A549 (cell line): Measurements from ENCODE around the gene OBSCN.

Experiments used
- BHLHE40 ChIP-seq: IDR thresholded peaks from 2 replicates; pipeline ENCODE4 v1.6.1; 2012; ENCODE audit warnings: low read depth, low read length, inconsistent platforms
- MYC ChIP-seq: IDR thresholded peaks from 2 replicates; pipeline ENCODE4 v1.6.1; 2012; ENCODE audit warnings: mild to moderate bottlenecking, inconsistent platforms, low read length, improper control_type of control experiment, borderline replicate concordance
- POLR2A ChIP-seq: IDR thresholded peaks from 2 replicates; pipeline ENCODE4 v1.6.1; 2012; ENCODE audit warnings: mild to moderate bottlenecking, low read length
- POLR2AphosphoS2 ChIP-seq: conservative IDR thresholded peaks from 2 replicates; pipeline ENCODE4 v1.6.1; 2012; ENCODE audit warnings: low read length, improper control_type of control experiment, inconsistent platforms
- RAD21 ChIP-seq, 2 experiments: fragments of >200 bp in 1 of 2; sonication (Bioruptor Twin) in 1 of 2; formaldehyde crosslinking in 1 of 2; IDR thresholded peaks in 1 of 2; conservative IDR thresholded peaks in 1 of 2; 2 replicates in 1 of 2; 3 replicates in 1 of 2; pipeline ENCODE4 v1.6.1; 2012 to 2018; ENCODE audit warnings: inconsistent platforms in 1 of 2
- RCOR1 ChIP-seq: fragments of 150-350 bp; IDR thresholded peaks from 2 replicates; pipeline ENCODE4 v1.6.1; 2014; ENCODE audit warnings: antibody characterized with exemption, low read length, low read depth
- TF ChIP-seq, protein P1 (sequence below): IDR thresholded peaks from 2 replicates; pipeline ENCODE4 v1.6.1; 2012
- TF ChIP-seq, protein P2 (sequence below): fragments of 150-350 bp; IDR thresholded peaks from 2 replicates; pipeline ENCODE4 v1.6.1; 2014; ENCODE audit warnings: low read depth, mild to moderate bottlenecking, low read length
- TF ChIP-seq, protein P3 (sequence below): fragments of >200 bp; sonication (Bioruptor Twin); formaldehyde crosslinking; IDR thresholded peaks from 3 replicates; pipeline ENCODE4 v1.5.1; 2016
- TF ChIP-seq, protein P4 (sequence below): IDR thresholded peaks from 2 replicates; pipeline ENCODE4 v1.6.1; 2012; ENCODE audit warnings: low read depth, borderline replicate concordance
- TF ChIP-seq, protein P5 (sequence below): fragments of 250-450 bp; sonication (Bioruptor Pico); IDR thresholded peaks from 2 replicates; pipeline ENCODE4 v1.5.0; 2021; ENCODE audit warnings: mild to moderate bottlenecking, moderate library complexity, borderline replicate concordance

DNA sequence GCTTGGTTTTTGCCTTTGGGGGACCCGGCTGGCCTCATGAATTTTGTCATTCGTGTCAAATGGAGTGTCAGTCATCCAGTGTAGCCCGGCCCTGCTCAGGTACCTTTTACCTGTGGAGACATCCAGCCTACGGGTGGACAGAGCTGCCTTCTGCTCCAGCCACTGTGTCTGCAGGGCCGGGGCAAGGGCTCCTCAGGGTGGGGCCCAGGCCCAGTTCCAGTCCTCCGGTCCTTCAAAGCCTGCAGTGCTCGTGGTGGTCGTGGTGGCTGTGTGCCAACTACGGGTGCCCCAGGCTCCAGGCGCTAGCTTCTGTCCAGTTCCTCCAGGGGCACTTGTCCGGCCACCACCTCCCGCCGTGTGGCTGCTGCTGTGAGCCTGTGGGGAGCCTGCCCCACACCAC lies 144.0 kb downstream of the OBSCN start:
- TF ChIP-seq RAD21 (conservative IDR thresholded peaks at IDR 0.05 in 1 of 2, IDR thresholded peaks at IDR 0.05 in 1 of 2) = no peak
- no peak for TF ChIP-seq POLR2AphosphoS2
- TF ChIP-seq, protein P1, sequence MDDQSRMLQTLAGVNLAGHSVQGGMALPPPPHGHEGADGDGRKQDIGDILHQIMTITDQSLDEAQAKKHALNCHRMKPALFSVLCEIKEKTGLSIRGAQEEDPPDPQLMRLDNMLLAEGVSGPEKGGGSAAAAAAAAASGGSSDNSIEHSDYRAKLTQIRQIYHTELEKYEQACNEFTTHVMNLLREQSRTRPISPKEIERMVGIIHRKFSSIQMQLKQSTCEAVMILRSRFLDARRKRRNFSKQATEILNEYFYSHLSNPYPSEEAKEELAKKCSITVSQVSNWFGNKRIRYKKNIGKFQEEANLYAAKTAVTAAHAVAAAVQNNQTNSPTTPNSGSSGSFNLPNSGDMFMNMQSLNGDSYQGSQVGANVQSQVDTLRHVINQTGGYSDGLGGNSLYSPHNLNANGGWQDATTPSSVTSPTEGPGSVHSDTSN = no peak
- TF ChIP-seq BHLHE40 = no peak
- TF ChIP-seq, protein P2, sequence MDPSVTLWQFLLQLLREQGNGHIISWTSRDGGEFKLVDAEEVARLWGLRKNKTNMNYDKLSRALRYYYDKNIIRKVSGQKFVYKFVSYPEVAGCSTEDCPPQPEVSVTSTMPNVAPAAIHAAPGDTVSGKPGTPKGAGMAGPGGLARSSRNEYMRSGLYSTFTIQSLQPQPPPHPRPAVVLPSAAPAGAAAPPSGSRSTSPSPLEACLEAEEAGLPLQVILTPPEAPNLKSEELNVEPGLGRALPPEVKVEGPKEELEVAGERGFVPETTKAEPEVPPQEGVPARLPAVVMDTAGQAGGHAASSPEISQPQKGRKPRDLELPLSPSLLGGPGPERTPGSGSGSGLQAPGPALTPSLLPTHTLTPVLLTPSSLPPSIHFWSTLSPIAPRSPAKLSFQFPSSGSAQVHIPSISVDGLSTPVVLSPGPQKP = no peak
- TF ChIP-seq, protein P3, sequence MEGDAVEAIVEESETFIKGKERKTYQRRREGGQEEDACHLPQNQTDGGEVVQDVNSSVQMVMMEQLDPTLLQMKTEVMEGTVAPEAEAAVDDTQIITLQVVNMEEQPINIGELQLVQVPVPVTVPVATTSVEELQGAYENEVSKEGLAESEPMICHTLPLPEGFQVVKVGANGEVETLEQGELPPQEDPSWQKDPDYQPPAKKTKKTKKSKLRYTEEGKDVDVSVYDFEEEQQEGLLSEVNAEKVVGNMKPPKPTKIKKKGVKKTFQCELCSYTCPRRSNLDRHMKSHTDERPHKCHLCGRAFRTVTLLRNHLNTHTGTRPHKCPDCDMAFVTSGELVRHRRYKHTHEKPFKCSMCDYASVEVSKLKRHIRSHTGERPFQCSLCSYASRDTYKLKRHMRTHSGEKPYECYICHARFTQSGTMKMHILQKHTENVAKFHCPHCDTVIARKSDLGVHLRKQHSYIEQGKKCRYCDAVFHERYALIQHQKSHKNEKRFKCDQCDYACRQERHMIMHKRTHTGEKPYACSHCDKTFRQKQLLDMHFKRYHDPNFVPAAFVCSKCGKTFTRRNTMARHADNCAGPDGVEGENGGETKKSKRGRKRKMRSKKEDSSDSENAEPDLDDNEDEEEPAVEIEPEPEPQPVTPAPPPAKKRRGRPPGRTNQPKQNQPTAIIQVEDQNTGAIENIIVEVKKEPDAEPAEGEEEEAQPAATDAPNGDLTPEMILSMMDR = no peak
- TF ChIP-seq, protein P4, sequence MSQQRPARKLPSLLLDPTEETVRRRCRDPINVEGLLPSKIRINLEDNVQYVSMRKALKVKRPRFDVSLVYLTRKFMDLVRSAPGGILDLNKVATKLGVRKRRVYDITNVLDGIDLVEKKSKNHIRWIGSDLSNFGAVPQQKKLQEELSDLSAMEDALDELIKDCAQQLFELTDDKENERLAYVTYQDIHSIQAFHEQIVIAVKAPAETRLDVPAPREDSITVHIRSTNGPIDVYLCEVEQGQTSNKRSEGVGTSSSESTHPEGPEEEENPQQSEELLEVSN = no peak
- no peak for TF ChIP-seq RCOR1
- no peak for TF ChIP-seq MYC
- TF ChIP-seq POLR2A = no peak
- TF ChIP-seq, protein P5, sequence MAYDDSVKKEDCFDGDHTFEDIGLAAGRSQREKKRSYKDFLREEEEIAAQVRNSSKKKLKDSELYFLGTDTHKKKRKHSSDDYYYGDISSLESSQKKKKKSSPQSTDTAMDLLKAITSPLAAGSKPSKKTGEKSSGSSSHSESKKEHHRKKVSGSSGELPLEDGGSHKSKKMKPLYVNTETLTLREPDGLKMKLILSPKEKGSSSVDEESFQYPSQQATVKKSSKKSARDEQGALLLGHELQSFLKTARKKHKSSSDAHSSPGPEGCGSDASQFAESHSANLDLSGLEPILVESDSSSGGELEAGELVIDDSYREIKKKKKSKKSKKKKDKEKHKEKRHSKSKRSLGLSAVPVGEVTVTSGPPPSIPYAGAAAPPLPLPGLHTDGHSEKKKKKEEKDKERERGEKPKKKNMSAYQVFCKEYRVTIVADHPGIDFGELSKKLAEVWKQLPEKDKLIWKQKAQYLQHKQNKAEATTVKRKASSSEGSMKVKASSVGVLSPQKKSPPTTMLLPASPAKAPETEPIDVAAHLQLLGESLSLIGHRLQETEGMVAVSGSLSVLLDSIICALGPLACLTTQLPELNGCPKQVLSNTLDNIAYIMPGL (CRISPR knock-in tag) = no peak
